ENCODE data around the gene KLHL17.

KLHL17 gene

GRCh38 chr1:933603-933940 lies 26.8 kb upstream of the KLHL17 start:
- H3K4me3 ChIP-seq (ENCODE audit: low read length) = no peak overlapping the region
- no peak for DNase-seq (ENCODE audit: low read depth, low spot score)

- no peak for DNase-seq (ENCODE audit: low read depth, low spot score)
- H3K4me3 ChIP-seq (ENCODE audit: low read length) = no peak overlapping the region
These were observed 25.2 kb upstream of the KLHL17 start for GRCh38 chr1:934991-935750.

GRCh38 chr1:935751-936231 lies 24.6 kb upstream of the KLHL17 start:
- DNase-seq (ENCODE audit: low read depth, low spot score) = no peak
- no peak overlapping the region for H3K4me3 ChIP-seq (ENCODE audit: low read length)

- DNase-seq (ENCODE audit: low read depth, low spot score) = no peak
- H3K4me3 ChIP-seq (ENCODE audit: low read length) = no peak overlapping the region
These were observed 23.8 kb upstream of the KLHL17 start for GRCh38 chr1:936348-937264.

GRCh38 chr1:937521-937920 lies 22.9 kb upstream of the KLHL17 start:
- DNase-seq (ENCODE audit: low read depth, low spot score) = no peak
- H3K4me3 ChIP-seq (ENCODE audit: low read length) = no peak overlapping the region

GRCh38 chr1:938088-938683 lies 22.2 kb upstream of the KLHL17 start:
- H3K4me3 ChIP-seq (ENCODE audit: low read length) = no peak overlapping the region
- no peak for DNase-seq (ENCODE audit: low read depth, low spot score)

- no peak overlapping the region for H3K4me3 ChIP-seq (ENCODE audit: low read length)
- DNase-seq (ENCODE audit: low read depth, low spot score) = no peak
These were observed 21.5 kb upstream of the KLHL17 start for GRCh38 chr1:938711-939489.

GRCh38 chr1:939511-940106 lies 20.8 kb upstream of the KLHL17 start:
- no peak for DNase-seq (ENCODE audit: low read depth, low spot score)
- H3K4me3 ChIP-seq (ENCODE audit: low read length) = no peak overlapping the region

- no peak overlapping the region; the same call in 1 of the 2 replicates for H3K4me3 ChIP-seq (ENCODE audit: low read length)
- no peak for DNase-seq (ENCODE audit: low read depth, low spot score)
These were observed 20.0 kb upstream of the KLHL17 start for GRCh38 chr1:940107-941014.

GRCh38 chr1:941015-941587 lies 19.3 kb upstream of the KLHL17 start:
- H3K4me3 ChIP-seq (ENCODE audit: low read length) = no peak overlapping the region
- no peak for DNase-seq (ENCODE audit: low read depth, low spot score)

GRCh38 chr1:941588-942383 lies 18.6 kb upstream of the KLHL17 start:
- no peak overlapping the region for H3K4me3 ChIP-seq (ENCODE audit: low read length)
- no peak for DNase-seq (ENCODE audit: low read depth, low spot score)

- no peak overlapping the region for H3K4me3 ChIP-seq (ENCODE audit: low read length)
- no peak for DNase-seq (ENCODE audit: low read depth, low spot score)
These were observed 18.0 kb upstream of the KLHL17 start for GRCh38 chr1:942411-942821.

GRCh38 chr1:942864-943533 lies 17.4 kb upstream of the KLHL17 start:
- no peak for DNase-seq (ENCODE audit: low read depth, low spot score)
- H3K4me3 ChIP-seq (ENCODE audit: low read length) = no peak overlapping the region

- DNase-seq (ENCODE audit: low read depth, low spot score) = no peak
- no peak overlapping the region for H3K4me3 ChIP-seq (ENCODE audit: low read length)
These were observed 16.6 kb upstream of the KLHL17 start for GRCh38 chr1:943545-944340.

Data from Jurkat, Clone E6-1 (cell line).